ENCODE measurements around the gene MYCBP. TPM values are rescaled to one million over a fixed set of nuclear protein-coding genes. Genes with fewer than 3 reads are reported as not detected.
"Not testable (repeated sequence)": the region's sequence is repeated elsewhere in the genome, so short reads cannot be mapped to it uniquely, and the experiment has no call there.

The MYCBP gene
- total RNA-seq, 4 donors from 2014 or later, result 2.2 to 24.3 (median 16.2) TPM

GRCh38 chr1:38917337-38917736 lies 44.2 kb upstream of the MYCBP start:
- no peak overlapping the region for H3K4me3 ChIP-seq
- no peaks in the 10 kb centered on the region for H3K27me3 ChIP-seq
- WGBS, 2 donors (ENCODE audit: low coverage in 1 of 2), result 86 to 92% methylated on average over 1 to 3 of the region's 3 CpGs
- intact Hi-C loops (cut with DNase I; ENCODE audit: low total_unique reads), result no loop called here
- H3K27ac ChIP-seq, result no peak overlapping the region
- no peak for DNase-seq
- no peaks in the 10 kb centered on the region for H3K4me1 ChIP-seq
- TF ChIP-seq POLR2AphosphoS5 (IDR thresholded peaks at IDR 0.05), result no peak
- TF ChIP-seq EP300 (IDR thresholded peaks at IDR 0.05; ENCODE audit: low read depth), result no peak
- TF ChIP-seq POLR2A (IDR thresholded peaks at IDR 0.05), result no peak
- no peak for TF ChIP-seq CTCF (IDR thresholded peaks at IDR 0.05)
- H3K9me3 ChIP-seq, result no peaks in the 10 kb centered on the region
- in situ Hi-C loops (cut with MboI; ENCODE audit: low pct_ligation_motif_present in 1 of 4, low pct_unique_long_range_greater_than_20kb in 1 of 4, low sequenced_read_pairs in 3 of 4), result no loop called here
- H3K36me3 ChIP-seq, result no peaks in the 10 kb centered on the region

GRCh38 chr1:38915352-38915948 lies 42.3 kb upstream of the MYCBP start:
- no peak for TF ChIP-seq EP300 (IDR thresholded peaks at IDR 0.05; ENCODE audit: low read depth)
- no peak for TF ChIP-seq CTCF (IDR thresholded peaks at IDR 0.05)
- TF ChIP-seq POLR2AphosphoS5 (IDR thresholded peaks at IDR 0.05), result no peak
- TF ChIP-seq POLR2A (IDR thresholded peaks at IDR 0.05), result no peak
- no peaks in the 10 kb centered on the region for H3K27me3 ChIP-seq
- no peaks in the 10 kb centered on the region for H3K9me3 ChIP-seq
- no peak overlapping the region for H3K4me3 ChIP-seq
- H3K4me1 ChIP-seq, result no peaks in the 10 kb centered on the region
- intact Hi-C loops (cut with DNase I; ENCODE audit: low total_unique reads), result no loop called here
- no peak for DNase-seq
- 44 to 80% methylated on average over 2 to 3 of the region's 3 CpGs for WGBS, 2 donors (ENCODE audit: low coverage in 1 of 2)
- H3K36me3 ChIP-seq, result no peaks in the 10 kb centered on the region
- no peak overlapping the region for H3K27ac ChIP-seq
- in situ Hi-C loops (cut with MboI; ENCODE audit: low pct_ligation_motif_present in 1 of 4, low pct_unique_long_range_greater_than_20kb in 1 of 4, low sequenced_read_pairs in 3 of 4), result no loop called here

GRCh38 chr1:38914908-38915307 lies 41.8 kb upstream of the MYCBP start:
- intact Hi-C loops (cut with DNase I; ENCODE audit: low total_unique reads); H3K27ac ChIP-seq; in situ Hi-C loops (cut with MboI; ENCODE audit: low pct_ligation_motif_present in 1 of 4, low pct_unique_long_range_greater_than_20kb in 1 of 4, low sequenced_read_pairs in 3 of 4); H3K27me3 ChIP-seq; H3K9me3 ChIP-seq; DNase-seq; H3K4me1 ChIP-seq; H3K36me3 ChIP-seq; H3K4me3 ChIP-seq: not testable (repeated sequence)
- WGBS, 2 donors (ENCODE audit: low coverage in 1 of 2), result 94% methylated on average over 6 to 8 of the region's 8 CpGs

GRCh38 chr1:38908821-38909220 lies 35.7 kb upstream of the MYCBP start:
- in situ Hi-C loops (cut with MboI; ENCODE audit: low pct_ligation_motif_present in 1 of 4, low pct_unique_long_range_greater_than_20kb in 1 of 4, low sequenced_read_pairs in 3 of 4), result no loop called here
- H3K27me3 ChIP-seq, result no peaks in the 10 kb centered on the region
- DNase-seq, result no peak
- TF ChIP-seq EP300 (IDR thresholded peaks at IDR 0.05; ENCODE audit: low read depth) (no peak), POLR2A (IDR thresholded peaks at IDR 0.05) (no peak), CTCF (IDR thresholded peaks at IDR 0.05) (no peak), POLR2AphosphoS5 (IDR thresholded peaks at IDR 0.05) (no peak)
- peaks cover 3 to 8% of the 10 kb centered on the region in 2 donors for H3K9me3 ChIP-seq
- H3K36me3 ChIP-seq, result no peaks in the 10 kb centered on the region
- no peaks in the 10 kb centered on the region for H3K4me1 ChIP-seq
- H3K4me3 ChIP-seq, result no peak overlapping the region
- H3K27ac ChIP-seq, result no peak overlapping the region
- WGBS, 2 donors (ENCODE audit: low coverage in 1 of 2), result 83 to 88% methylated on average over 1 to 13 of the region's 13 CpGs
- intact Hi-C loops (cut with DNase I; ENCODE audit: low total_unique reads), result no loop called here

- TF ChIP-seq EP300 (IDR thresholded peaks at IDR 0.05; ENCODE audit: low read depth), result no peak
- TF ChIP-seq POLR2AphosphoS5 (IDR thresholded peaks at IDR 0.05), result no peak
- no peak for TF ChIP-seq CTCF (IDR thresholded peaks at IDR 0.05)
- TF ChIP-seq POLR2A (IDR thresholded peaks at IDR 0.05), result no peak
- 88 to 96% methylated on average over 1 to 2 of the region's 2 CpGs for WGBS, 2 donors (ENCODE audit: low coverage in 1 of 2)
- in situ Hi-C loops (cut with MboI; ENCODE audit: low pct_ligation_motif_present in 1 of 4, low pct_unique_long_range_greater_than_20kb in 1 of 4, low sequenced_read_pairs in 3 of 4), result no loop called here
These were observed 32.8 kb upstream of the MYCBP start for GRCh38 chr1:38905985-38906384.

More at GRCh38 chr1:38905985-38906384, 32.8 kb upstream of the MYCBP start:
- no peak overlapping the region for H3K4me3 ChIP-seq
- no peaks in the 10 kb centered on the region for H3K27me3 ChIP-seq
- H3K9me3 ChIP-seq, result peaks cover 3 to 8% of the 10 kb centered on the region in 2 donors
- H3K27ac ChIP-seq, result no peak overlapping the region
- no peaks in the 10 kb centered on the region for H3K36me3 ChIP-seq
- intact Hi-C loops (cut with DNase I; ENCODE audit: low total_unique reads), result no loop called here
- H3K4me1 ChIP-seq, result no peaks in the 10 kb centered on the region
- no peak for DNase-seq

All from transverse colon (tissue), 4 donors.